Mammary epithelial cell (primary cell): Measurements from ENCODE around the gene BRIP1.

Source experiments
- CTCF ChIP-seq, 2 donors: IDR thresholded peaks in 1 of 2; conservative IDR thresholded peaks in 1 of 2; 2 replicates each; pipeline ENCODE4 v1.5.1; 2011 to 2012; ENCODE audit warnings: inconsistent platforms in 2 of 2, low read length in 2 of 2, mild to moderate bottlenecking in 2 of 2, control low read depth in 1 of 2, low read depth in 1 of 2; ENCODE audit not compliant: insufficient read depth in 1 of 2; ENCODE audit errors: extremely low read depth in 1 of 2
- EZH2 ChIP-seq: IDR thresholded peaks from 2 replicates; pipeline ENCODE4 v1.6.1; 2012; ENCODE audit warnings: low read length, inconsistent platforms, borderline replicate concordance

DNA sequence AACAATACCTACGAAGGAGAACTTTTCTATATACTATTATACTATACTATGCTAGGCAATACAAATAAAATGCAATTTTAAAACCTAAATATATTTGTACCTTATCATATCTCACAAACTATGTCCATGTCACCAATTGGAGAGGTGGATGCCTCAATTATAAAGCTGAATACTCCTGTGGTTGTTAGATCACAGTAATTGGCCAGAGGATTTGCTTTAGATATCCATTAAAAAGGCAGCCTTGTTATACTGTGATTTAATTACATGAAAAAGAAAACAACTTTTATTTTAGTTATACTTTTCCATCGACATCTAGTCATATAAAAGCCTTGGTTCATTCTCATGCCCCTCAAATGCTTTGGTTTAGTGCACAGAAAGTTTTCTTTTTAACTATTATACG lies 129.3 kb downstream of the BRIP1 start:
- TF ChIP-seq CTCF (conservative IDR thresholded peaks at IDR 0.05 in 1 of 2, IDR thresholded peaks at IDR 0.05 in 1 of 2; ENCODE audit: extremely low read depth in 1 of 2, insufficient read depth in 1 of 2, low read depth in 1 of 2, low read length in 2 of 2) = no peak
- no peak for TF ChIP-seq EZH2
